GM19043 (cell line): ENCODE data around the gene PAWR.
A peak's percentile ranks its signal among the peaks of the same experiment; 100 is the strongest.
"Not testable (repeated sequence)": the region's sequence is repeated elsewhere in the genome, so short reads cannot be mapped to it uniquely, and the experiment has no call there.

Experiments
- ATAC-seq: cut with Tn5 transposase; IDR thresholded peaks from one replicate; pipeline ENCODE4 v1.9.1; 2021; ENCODE audit warnings: low read depth; ENCODE audit not compliant: unreplicated experiment

The PAWR gene

DNA sequence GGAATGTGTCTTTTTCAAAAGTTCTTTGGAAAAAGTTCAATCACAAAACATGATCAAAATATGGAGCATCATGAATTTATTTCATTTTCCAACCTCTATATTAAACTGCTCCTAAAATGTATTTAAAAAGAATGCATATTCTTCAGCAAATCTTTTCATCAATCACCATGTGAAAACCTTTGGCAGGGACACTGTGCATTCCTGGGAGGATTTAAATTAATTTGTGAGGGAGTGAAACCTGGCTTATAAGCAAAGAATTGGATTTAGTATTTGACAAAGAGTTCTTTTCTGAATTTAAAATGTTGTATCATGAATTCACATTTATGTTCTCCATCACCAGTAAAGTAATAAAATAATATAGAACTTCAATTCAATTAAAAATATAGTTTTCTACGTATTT, 38.2 kb downstream of the PAWR start:
- ATAC-seq, result no peak

DNA sequence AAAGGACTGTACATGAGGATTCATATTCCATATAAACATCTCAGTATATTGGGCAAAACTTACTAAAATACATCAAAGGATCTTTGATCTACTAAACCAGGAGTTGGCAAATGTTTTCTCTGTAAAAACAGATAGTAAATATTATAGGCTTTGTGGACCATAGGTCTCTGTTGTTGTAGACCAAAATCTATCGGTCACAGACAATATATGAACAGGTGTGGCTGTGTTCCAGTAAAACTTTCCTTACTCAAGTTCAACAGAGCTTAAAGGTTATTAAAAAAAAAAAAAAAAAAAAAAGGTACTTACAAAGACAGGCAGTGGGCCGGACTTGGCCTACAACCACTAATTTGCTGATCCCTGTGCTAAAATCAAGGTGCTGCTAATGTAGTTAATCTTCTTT, 40.3 kb downstream of the PAWR start:
- no peak for ATAC-seq

DNA sequence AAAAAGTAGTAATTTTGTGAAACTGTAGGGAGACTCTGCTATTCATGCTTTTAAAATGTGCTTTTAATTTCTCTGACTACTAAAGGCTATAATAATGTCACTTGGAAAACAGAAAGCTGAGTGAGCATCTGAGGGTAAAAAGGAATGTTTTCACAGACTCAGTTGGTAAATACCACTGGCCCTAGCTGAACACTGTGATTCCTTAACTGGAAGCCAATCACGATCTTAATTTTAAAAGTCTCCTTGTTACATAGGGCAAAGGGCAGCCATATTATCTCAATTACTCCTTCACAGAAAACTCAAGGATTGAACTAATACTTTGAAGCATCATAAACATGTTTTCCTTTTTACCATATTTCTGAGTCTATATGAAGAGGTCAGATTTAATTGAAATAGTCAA, 41.9 kb downstream of the PAWR start:
- no peak for ATAC-seq

DNA sequence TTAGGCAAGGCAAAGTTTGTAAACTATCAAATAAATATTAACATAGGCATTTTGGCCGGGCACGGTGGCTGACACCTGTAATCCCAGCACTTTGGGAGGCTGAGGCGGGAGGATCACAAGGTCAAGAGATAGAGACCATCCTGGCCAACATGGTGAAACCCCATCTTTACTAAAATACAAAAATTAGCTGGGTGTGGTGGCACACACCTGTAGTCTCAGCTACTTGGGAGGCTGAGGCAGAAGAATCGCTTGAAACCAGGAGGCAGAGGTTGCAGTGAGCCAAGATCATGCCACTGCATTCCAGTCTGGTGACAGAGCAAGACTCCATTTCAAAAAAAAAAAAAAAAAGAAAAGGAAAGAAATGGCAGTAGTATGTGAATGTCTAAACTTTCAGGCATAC, 43.9 kb downstream of the PAWR start:
- not testable (repeated sequence) for ATAC-seq

DNA sequence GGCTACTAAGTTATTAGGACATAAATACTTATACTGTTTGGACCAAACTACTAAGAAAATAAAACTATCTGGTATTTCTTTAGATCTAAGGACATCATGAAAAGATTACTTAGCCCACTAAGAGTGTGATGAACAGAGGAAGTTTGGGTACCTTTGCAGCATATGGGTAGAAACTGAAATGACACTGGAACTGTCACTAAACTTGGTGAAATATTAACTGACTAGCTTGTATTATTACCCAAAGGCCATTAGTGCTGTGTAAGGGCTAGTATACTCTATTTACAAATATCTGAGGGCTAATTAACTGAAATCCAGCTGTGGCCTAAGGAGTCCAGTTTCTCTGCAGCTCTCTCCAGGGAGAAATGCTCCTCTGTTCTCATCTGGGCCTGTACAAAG, 45.5 kb downstream of the PAWR start:
- ATAC-seq, result peak; percentile 100

DNA sequence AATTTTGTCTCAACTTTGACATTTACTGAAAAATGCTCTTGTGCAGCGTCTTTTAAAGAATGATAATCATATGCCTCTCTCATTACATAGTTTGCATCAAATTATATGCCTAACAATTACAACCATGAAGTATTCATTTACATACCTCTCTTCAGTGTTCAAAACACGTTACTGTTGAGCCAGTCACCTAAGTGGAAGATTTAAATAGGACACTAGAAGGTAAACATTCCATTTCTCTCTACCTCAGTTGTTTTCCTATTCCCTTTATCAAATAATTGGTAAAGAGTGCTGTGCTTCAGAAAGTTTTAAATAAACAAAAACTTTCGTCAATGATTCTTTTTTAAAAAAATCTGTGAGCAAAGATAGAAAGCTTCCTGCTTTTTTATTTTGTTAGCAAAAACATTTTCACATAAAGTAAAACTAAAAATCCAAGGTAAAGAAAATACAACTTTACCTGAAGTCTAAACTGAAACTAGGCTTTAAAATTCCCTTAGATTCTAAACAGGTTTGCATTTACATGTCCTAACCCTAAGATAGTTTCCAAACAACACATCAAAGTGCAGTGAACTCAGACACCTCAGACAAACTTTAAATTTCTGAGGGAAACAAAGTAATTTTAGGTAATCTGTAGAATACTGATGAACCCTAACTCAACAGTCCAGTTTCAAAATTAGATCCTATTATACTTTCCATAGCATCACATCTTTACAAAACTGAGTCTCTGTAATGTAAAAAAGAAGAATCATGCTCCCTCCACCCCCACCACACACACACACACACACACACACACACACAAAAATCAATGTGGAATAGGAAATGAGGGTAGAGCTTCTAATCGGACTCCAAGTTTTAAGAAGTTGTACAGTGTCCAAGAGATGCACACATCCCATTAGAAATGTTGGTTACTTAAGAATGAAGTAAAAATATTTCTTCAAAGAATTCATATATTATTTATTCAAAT, 46.2 kb downstream of the PAWR start:
- peak; percentile 20 for ATAC-seq

DNA sequence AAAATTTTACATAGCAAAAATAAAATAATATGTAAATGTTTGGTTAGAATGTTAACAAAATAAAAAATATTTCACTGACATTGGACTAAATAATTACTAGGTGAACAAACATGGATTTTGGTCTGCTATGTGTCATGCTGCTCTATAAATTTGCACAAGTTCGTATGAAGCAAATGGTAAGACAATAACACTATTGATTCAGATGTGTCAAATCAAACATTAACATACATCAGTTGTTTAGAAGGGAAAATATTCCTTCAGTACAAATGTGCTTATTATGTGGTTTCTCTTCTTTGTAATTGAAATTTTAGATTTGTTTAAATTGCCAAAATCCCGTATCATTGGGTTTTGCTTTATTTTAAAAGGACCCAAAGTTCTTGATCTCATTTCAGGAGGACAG, 46.9 kb downstream of the PAWR start:
- ATAC-seq, result no peak

DNA sequence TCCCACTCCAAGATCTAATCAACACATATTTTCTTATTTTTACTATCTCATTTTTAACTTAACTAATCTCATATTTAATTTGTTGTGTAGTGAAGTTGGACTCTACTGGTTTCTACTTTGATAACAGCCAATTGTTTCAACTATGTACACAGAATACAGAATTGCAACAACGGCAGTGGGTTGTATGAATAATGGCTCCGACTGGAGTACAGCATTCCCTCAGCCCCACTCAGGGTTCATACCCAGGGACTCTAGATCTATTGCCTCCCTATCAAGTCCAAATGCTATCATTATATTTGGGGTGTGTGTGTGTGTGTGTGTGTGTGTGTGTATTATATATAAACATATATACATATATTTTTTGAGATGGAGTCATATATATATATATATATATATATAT, 52.3 kb downstream of the PAWR start:
- ATAC-seq, result no peak

DNA sequence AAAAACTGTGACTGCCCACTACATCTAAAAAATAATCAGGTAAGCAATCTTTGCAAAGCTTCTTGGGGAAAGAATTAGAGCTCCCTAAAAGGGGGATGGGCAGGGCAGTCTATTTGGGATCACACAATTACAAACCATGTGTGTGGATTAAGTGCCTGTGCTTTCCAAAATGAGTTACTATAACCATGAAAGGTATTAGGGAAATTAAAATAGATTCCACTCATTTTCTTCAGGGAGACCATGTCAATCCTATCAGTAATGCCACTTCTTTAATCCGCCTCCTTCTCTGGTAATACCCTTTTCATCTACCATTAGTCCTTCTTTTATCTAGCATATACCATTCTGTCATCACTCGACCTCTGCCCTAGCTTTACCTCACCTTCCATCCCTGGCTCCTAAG, 53.7 kb downstream of the PAWR start:
- ATAC-seq, result no peak

DNA sequence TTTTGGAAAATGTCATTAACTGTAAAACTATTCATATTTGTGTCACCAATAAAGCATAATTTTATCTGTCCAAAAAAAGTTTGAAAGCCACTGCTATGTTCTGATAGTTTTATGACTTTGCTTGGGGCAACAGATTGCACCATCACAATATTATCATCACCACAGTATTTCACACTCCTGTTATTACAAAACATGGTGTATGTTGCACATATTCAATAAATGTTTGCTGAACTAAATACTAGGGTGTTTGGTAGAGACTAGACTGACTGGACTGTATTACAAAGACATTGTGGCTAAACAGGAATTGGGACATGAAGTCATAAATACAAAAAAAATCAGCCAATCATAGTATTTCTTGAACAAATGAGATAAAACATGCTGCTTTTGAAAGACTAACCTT, 55.1 kb downstream of the PAWR start:
- no peak for ATAC-seq

DNA sequence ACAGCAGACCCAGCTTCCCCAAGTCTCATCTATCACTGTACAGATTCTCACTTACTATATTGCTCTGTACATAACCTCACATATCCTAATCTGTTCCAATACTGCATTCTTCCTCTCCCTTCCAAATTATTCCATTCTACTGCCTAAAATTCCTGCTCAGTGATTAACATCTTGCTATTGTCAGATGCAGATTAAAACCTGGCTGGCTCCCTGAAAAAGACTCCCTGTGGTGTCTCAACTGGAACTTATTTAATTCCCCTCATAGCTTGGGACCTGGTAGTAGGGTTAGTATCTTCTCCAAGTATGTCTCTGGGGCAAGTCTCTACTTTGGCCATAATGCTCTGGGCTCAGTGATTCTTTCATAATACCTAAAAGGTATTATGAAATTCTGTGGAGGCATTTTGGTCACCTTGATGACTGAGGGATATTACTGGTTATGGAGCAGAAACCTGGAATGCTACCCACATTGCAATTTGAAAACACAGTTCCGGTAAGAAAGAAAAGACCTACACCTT, 55.8 kb downstream of the PAWR start:
- no peak for ATAC-seq

DNA sequence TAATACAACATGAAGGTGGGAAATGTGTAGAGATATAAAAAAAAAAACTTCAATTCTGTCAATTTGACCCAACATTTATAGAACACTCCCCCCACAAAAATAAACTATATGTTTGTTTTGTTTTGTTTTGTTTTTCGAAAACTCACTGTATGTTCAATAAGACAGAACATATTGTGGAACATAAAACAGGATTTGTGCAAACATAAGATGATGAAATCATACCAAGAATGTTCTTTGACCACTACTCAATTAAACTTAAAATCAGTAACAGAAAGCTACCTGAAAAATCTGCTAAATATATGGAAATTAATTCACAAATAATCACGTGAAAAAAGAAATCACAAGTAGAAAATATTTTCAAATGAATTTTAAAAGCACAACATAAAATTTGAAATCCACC, 61.2 kb downstream of the PAWR start:
- ATAC-seq, result no peak

DNA sequence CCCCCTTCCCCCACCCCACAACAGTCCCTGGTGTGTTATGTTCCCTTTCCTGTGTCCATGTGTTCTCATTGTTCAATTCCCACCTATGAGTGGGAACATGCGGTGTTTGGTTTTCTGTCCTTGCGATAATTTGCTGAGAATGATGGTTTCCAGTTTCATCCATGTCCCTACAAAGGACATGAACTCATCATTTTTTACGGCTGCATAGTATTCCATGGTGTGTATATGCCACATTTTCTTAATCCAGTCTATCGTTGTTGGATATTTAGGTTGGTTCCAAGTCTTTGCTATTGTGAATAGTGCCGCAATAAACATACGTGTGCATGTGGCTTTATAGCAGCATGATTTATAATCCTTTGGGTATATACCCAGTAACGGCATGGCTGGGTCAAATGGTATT, 64.0 kb downstream of the PAWR start:
- not testable (repeated sequence) for ATAC-seq

DNA sequence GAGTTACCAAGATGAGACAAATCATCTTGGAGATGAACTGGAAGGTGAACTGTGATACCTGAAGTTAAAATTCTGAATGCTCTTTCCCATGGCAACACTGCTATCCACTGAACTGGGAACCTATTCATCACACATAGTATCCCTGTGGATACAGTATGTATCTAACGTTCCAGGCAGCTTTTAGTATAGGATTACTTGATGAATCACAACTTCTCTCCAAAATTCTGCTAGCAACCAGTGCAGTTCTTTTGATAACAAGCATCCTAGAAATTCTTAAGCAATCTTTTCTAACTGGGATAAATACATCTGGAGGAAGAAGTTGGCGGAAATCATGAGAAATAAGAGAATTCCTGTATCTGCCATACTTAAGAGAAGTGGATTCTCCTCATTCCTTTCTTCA, 66.4 kb downstream of the PAWR start:
- no peak for ATAC-seq

DNA sequence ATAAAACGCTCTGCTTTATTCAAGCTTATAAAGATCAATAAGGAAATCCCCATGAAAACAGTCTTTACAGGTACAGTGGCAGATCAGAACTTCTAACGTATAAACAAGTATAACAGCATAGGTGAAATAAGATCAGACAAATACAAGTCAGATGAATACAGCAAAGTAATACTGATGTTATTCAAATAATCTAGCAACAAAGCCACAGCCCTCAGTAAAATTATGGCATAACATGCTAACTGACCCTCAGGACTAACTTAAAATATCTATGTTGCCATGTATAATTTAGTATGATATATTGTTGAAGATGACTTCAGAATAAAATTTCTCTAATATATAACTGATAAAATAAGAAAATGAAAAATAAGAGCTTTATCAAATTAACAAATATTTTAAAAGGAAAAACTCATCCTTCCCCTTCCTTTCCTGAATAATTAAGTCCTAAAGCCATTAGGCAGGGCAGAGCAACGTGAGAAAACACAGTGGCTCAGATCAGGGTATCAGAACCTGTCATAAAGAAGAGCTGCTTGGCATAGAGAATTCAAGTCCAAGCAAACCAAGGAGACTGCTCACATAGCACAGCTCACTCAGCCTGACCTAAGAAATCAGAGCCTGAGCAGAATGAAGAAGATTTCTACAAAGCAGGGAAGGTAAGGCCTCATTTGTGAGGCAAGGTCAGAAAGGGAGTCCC, 70.7 kb downstream of the PAWR start:
- no peak for ATAC-seq

DNA sequence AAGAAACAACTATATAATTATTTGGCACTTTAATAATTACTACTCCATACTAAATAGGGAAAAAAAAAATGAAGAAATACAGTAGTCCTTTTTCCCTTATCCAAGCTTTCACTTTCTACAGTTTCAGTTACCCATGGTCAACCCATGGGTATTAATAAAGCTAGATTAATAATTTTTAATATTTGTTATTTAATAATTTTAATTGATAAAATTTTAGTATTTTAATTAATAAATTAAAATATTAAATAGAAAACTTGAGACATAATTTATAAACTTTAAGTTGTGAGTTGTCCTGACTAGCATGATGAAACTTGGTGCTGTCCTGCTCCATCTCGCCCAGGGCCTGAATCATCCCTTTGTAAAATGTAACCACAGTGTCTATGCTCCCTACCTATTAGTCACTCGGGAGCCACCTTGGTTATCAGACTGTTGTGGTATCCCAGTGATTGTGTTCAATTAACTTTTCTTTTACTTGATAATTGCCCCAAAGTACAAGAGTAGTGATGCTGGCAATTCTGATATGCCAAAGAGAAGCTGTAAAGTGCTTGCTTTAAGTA, 71.8 kb downstream of the PAWR start:
- no peak for ATAC-seq

DNA sequence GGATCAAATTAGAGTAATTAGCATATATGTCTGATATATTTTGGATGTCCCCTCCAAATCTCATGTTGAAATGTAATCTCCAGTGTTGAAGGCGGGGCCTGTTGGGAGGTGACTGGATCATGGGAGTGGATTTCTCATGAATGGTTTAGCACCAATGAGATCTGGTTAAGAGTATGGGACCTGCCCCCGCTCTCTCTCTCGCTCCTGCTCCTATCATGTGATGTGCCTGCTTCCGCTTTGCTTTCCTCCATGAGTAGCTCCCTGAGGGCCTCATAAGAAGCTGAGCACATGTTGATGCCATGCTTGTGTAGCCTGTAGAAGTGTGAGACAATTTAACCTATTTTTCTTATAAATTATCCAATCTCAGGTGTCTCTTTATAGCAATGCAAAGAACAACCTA, 73.1 kb downstream of the PAWR start:
- no peak for ATAC-seq

DNA sequence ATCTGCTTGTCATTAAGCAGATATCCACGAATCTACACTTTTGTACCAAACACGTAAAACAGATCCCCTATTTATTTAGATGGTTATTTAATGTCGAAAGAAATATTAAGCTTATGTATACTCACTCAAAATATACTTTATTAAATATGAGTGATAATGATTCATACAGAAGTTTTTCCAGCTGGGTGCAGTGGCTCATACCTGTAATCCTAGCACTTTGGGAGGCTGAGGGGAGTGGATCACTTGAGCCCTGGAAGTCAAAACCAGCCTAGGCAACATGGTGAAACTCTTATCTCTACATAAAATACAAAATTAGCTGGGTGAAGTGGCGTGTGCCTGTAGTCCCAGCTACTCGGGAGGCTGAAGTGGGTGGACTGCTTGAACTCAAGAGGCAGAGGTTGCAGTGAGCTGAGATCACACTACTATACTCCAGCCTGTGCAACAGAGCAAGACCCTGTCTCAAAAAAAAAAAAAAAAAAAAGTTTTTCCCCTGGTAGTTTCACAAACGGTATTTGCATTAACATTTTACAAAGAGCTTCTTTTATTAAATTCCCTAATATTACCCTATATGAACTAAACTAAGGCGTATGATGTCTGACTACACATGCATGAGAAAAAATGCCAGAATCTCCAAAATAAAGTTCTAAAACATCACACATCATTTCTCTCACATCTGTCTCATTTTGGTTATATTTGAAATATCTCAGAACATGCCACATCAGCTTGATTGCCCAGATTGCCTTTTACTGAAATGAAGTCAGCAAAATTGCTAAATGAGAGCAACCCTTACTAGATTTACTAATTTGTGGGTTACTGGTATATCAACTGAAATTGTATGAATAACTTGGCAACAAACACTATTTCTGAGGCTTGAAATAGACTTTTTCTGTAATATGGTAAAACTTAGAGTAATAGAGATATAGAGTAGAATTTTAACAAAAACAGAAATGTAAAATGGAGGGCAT, 74.9 kb downstream of the PAWR start:
- peak; percentile 53 for ATAC-seq

DNA sequence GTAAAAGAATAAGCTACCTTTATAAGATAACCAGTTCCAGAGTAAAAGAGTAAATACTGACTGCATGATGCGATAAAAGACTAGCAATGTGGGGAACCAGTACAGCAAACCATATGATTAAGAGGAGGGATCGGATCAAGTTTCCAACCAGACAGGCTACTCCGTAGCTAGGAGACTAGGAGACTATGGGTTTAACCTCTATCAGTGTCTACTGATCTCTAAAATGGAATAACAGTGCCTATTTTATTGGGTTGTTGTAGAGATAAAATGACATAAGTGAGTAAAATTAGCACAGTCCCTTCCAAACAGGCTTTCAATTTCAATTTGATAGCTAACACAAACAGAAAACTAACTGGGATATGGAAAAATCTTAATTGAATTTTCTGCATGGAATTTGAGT, 76.0 kb downstream of the PAWR start:
- ATAC-seq, result no peak

DNA sequence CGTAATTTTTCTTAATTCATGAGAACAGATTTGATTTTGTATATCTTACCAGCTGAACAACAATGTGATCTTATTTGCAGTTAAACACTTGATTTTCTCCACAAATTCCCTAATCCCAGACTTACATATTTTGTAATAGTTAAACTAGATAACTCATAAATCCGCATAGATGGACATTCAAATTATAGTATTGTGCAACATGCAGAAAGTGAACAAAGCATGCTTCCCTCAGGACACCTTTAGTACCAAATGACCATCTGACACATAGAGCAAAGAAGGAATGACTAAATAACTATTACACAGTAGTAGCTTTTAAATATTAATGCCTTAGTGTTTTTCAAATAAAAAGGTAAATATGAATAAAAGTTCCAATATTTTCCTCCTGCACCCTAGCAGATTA, 88.9 kb downstream of the PAWR start:
- ATAC-seq, result no peak
